Motor neuron (in vitro differentiated cells): ENCODE measurements around the gene HDLBP. TPM values are rescaled to one million over a fixed set of nuclear protein-coding genes. Genes with fewer than 3 reads are reported as not detected.
"Not testable (repeated sequence)": the region's sequence is repeated elsewhere in the genome, so short reads cannot be mapped to it uniquely, and the experiment has no call there.

Source experiments
- ATAC-seq, 8 experiments: fragments of 200-7000 bp; cut with Tn5 transposase; replicated peaks in 6 of 8; 2 replicates each; pipeline ENCODE4 v1.8.0; 2021; ENCODE audit warnings: mild to moderate bottlenecking in 8 of 8, moderate library complexity in 8 of 8
- H3K27ac ChIP-seq, 2 donors: fragments of 250-450 bp; sonication (Bioruptor Pico); 2 replicates each; pipeline ENCODE4 v1.9.0; 2021; ENCODE audit warnings: antibody characterized with exemption in 2 of 2, mild to moderate bottlenecking in 2 of 2, moderate library complexity in 1 of 2
- H3K4me1 ChIP-seq, 2 donors: fragments of 250-450 bp; sonication (Bioruptor Pico); replicated peaks in 1 of 2; 2 replicates each; pipeline ENCODE4 v1.6.1; 2021; ENCODE audit warnings: antibody characterized with exemption in 2 of 2, mild to moderate bottlenecking in 2 of 2, moderate library complexity in 1 of 2
- H3K4me3 ChIP-seq, 5 donors: fragments of 250-450 bp; sonication (Bioruptor Pico); 2 replicates each; pipeline ENCODE4 v1.9.0; 2021; ENCODE audit warnings: antibody characterized with exemption in 5 of 5, mild to moderate bottlenecking in 5 of 5, moderate library complexity in 4 of 5
- WGBS, 10 experiments: fragments of 450-650 bp; shearing (Covaris generic); methylation state at CpG; one replicate each; pipeline ENCODE4 v1.0.0; 2022; 5-methylcytosine and 5-hydroxymethylcytosine counted together
- in situ Hi-C, 9 experiments: fragments of 400-800 bp; cut with MboI; loops; one replicate each; pipeline ENCODE4 v1.15.0; 2021; ENCODE audit warnings: low sequenced_read_pairs in 9 of 9, low pct_unique_long_range_greater_than_20kb in 2 of 9; ENCODE audit not compliant: unreplicated experiment in 9 of 9
- total RNA-seq, 8 experiments: library from RNA; unstranded; fragments of 300-600 nt; gene quantifications; 2 replicates each; pipeline versions ENCODE4 v1.2.3 to v1.2.4, GENCODE V29; 2022

HDLBP gene
- total RNA-seq, 8 experiments from 2014 or later, result 141 to 466 (median 303) TPM

DNA sequence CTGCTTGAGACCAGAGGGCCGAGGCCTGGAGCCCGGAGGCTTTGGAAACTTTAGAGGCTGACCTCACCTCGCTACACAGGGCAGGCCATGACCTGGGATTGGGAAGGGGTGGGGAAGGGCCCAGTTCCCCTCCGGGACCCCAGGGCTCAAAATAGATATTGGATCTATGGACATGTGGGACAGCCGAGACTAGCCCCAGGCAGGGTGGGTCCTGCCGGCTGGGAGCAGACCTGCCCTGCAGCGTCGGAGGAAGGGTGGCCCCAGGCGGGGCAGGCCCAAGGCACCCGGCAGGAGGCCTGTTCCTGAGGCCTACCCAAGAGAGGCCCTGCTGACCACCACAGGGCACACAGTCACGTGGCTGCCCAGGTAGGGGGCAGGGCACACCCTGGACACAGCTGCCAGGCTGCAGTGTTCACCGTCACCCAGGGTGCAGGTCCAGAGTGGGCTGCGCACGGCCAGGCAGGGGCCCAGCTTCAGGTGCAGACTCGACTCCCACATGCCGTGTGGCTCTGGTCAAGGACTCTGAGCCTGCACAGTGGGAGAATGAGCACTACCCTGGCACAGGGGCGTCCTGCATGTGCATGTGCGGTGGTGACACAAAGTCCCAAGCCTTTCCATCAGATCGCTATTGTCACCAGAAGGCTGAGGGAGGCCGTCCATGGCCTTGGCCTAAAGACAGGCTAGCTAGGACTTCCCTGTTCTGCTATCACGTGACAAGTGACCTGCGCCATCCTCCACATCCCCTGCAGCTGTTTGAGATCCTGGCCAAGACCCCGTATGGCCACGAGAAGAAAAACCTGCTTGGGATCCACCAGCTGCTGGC is 113.8 kb downstream of the HDLBP start:
- Histone ChIP-seq H3K27ac (no peak overlapping the region), H3K4me1 (peaks cover 0 to 4% of the 10 kb centered on the region in 2 donors), H3K4me3 (no peak overlapping the region)
- WGBS, 10 experiments, result 60 to 90% (median 83%) methylated on average over 1 to 4 of the region's 24 CpGs; no CpG with 5 or more reads in 6 of the 10 experiments
- in situ Hi-C loops, result loop anchor here in 1 of 9 experiments (25.0 kb wide), 1 partner anchor 339 kb away; the partner anchor contains the start of gene AGXT
- peak in 2 of 8 experiments; percentile 5 to 12 for ATAC-seq

DNA sequence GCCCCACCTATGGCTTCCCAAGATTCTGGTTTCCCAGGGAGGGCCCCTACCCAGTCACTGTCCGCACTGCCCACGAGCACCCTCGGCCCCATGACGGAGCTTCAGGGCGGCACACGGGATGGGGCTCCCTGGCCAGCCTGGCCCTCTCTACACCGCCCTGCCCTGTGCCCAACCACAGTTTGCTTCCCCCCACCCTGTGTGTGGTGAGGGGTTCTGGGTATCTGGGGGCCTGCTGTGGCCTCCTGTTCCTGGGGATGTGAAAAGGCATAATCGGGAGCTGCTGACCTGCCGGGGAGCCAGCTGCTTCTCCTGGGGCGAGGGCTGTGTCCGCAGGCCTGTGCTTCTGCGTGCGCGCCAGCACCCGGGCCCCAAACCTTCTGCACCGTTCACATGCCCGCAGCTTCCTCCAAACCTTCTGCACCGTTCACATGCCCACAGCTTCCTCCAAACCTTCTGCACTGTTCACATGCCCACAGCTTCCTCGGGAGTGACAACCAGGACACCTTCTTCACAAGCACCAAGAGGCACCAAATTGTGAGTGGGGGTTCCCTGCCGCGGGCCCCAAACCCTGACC is 114.6 kb downstream of the HDLBP start:
- WGBS, 10 experiments, result 0 to 100% (median 83%) methylated on average over 1 to 3 of the region's 21 CpGs; no CpG with 5 or more reads in 6 of the 10 experiments
- no peak for ATAC-seq
- H3K27ac ChIP-seq, result no peak overlapping the region
- peaks cover 0 to 10% of the 10 kb centered on the region in 2 donors for H3K4me1 ChIP-seq
- in situ Hi-C loops, result loop anchor here in 1 of 9 experiments (25.0 kb wide), 1 partner anchor 339 kb away; the partner anchor contains the start of gene AGXT
- H3K4me3 ChIP-seq, result no peak overlapping the region

DNA sequence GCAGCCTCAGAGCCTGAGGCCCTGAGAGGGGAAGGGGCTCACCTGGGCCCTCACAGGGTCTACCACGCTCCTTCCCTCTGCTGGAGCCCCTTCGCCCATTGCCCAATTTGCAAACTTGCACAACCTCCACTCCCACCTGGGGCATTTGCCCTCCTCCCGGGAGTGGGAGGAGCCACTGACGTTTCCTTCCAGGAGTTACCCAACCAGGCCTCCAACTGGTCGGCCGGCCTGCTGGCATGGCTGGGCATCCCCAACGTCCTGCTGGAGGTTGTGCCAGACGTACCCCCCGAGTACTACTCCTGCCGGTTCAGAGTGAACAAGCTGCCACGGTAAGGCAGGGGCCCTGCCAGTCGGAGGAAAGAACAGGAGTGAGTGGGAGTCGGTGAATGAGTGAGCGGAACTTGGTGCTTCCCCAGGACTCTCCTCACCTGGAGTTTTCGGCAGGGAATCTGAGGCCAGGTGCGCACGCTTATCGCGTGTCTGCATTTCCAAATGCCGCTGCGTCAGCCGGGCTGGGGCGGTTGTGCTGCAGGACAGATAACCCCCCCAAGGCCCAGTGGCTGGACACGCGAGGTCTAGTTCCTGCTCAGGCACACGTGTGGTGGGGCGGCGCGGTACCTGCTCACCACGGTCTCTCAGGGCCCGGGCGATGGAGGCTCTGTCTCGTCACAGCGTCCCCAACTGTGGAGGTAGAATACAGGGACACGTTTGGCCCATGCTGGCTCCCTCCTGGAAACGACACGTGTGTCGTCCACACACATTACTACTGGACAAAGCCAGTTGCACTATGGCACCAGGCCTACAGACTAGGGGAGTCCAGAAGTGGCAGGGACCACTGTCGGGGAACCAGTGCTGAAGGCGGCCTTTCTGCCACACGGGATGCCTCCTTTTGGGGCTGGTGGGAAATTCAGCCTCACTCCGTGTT is 115.3 kb downstream of the HDLBP start:
- ATAC-seq, result no peak
- in situ Hi-C loops, result loop anchor here in 1 of 9 experiments (25.0 kb wide), 1 partner anchor 338 kb away; the partner anchor contains the start of gene AGXT
- no peak overlapping the region for H3K27ac ChIP-seq
- peaks cover 0 to 10% of the 10 kb centered on the region in 2 donors for H3K4me1 ChIP-seq
- no peak overlapping the region for H3K4me3 ChIP-seq
- 66 to 100% (median 79%) methylated on average over 1 to 9 of the region's 42 CpGs; no CpG with 5 or more reads in 4 of the 10 experiments for WGBS, 10 experiments

DNA sequence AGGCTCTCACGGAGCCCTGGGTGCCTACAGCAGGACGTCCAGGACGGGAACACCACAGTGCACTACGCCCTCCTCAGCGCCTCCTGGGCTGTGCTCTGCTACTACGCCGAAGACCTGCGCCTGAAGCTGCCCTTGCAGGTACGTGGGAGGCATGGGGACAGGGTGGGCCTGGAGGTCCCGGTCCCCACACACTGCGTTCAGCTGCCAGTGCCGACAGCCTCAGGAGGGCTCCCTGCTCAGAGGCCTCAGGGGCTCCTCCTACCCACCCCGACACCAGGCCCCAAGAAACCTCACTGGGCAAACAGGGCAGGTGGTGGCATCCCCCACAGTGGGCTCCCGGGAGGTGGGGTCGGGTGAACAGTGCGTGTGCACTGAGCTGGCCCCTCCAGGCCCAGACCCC is 116.2 kb downstream of the HDLBP start:
- H3K27ac ChIP-seq, result no peak overlapping the region
- 80 to 100% methylated on average over 3 to 4 of the region's 16 CpGs; no CpG with 5 or more reads in 8 of the 10 experiments for WGBS, 10 experiments
- H3K4me1 ChIP-seq, result peaks cover 0 to 10% of the 10 kb centered on the region in 2 donors
- peak in 1 of 8 experiments; percentile 12 for ATAC-seq
- no peak overlapping the region for H3K4me3 ChIP-seq
- in situ Hi-C loops, result no loop called here

DNA sequence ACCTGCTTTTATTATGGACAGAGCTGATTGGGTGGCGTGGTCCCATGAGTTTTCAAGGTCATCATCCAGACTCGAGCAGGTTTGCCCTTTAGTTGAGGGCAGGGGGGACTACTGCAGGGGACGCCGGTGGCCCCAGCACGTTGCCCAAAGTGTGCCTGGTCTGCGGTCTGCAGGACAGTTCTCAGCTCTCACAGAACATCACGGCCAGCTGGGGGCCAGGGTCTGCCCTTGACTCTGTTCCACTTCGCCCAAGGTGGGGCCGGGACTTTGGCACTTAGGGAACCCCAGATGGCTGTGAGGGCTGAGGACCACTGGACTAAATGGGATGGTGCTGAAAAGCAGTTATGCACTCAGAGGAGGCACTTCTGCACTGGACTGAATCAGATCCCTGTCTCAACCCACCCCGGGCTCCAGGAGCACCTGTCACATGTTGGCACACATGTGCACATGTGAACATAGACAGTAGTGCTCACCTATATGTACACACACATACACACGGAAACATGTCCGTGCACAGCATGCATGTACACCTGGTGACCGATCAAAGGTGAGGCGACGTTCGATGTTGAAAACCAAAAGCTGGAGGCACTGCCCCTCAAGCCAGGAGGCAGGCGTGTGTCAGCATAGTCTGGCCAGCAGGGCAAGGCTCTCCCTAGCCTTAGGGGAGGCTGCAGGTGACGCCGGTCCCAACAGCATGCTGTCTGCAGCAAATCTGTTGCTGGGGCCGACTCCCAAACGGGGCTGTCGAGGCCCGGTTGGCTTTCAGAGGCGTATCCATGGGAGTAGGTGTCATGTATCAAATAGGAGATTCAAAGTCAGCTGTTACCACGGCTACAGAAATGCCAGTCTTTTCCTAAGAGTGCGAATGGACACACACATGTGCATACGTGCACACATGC is 116.8 kb downstream of the HDLBP start:
- H3K27ac ChIP-seq, result no peak overlapping the region
- 40 to 90% (median 77%) methylated on average over 2 to 11 of the region's 27 CpGs; no CpG with 5 or more reads in 2 of the 10 experiments for WGBS, 10 experiments
- H3K4me3 ChIP-seq, result no peak overlapping the region
- in situ Hi-C loops, result no loop called here
- peak in 5 of 8 experiments; percentile 12 to 56 (median 23) for ATAC-seq
- H3K4me1 ChIP-seq, result peaks cover 0 to 10% of the 10 kb centered on the region in 2 donors

DNA sequence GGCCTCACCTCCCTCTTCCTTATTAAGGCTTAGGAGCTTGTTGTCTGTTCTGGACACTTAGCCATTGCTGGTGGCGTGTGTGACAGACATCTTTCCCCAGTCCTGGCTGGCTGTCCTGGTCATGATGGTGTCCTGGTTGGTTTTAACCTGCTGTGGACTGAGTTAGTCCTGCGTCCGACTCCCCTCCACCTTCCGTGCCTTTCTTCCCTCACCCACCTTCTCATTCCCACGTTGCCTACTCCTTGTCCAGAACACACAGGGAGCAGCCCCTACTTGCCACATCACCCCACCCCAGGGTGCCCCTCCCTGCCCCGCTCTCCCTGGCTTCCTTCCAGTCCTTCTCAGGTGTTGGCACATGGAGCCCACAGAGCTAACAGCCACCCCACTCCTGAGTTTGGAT is 117.5 kb downstream of the HDLBP start:
- no peak for ATAC-seq
- Histone ChIP-seq H3K27ac (no peak overlapping the region), H3K4me3 (no peak overlapping the region), H3K4me1 (peaks cover 0 to 10% of the 10 kb centered on the region in 2 donors)
- in situ Hi-C loops, result no loop called here
- 67% methylated on average over 1 of the region's 6 CpGs; no CpG with 5 or more reads in 9 of the 10 experiments for WGBS, 10 experiments

DNA sequence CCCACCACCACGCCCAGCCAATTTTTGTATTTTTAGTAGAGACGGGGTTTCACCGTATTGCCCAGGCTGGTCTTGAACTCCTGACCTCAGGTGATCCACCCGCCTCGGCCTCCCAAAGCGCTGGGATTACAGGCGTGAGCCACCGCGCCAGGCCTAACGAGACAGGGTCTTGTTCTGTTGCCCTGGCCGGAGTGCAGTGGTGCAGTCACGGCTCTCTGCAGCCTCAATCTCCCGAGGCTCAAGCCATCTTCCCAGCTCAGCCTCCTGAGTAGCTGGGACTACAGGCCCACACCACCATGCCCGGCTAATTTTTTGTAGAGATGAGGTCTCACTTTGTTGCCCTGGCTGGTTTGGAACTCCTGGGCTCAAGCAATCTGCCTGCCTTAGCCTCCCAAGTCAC is 118.2 kb downstream of the HDLBP start:
- 40 to 94% (median 81%) methylated on average over 1 to 9 of the region's 14 CpGs; no CpG with 5 or more reads in 7 of the 10 experiments for WGBS, 10 experiments
- H3K4me3 ChIP-seq, H3K27ac ChIP-seq, ATAC-seq, H3K4me1 ChIP-seq, in situ Hi-C loops: not testable (repeated sequence)

DNA sequence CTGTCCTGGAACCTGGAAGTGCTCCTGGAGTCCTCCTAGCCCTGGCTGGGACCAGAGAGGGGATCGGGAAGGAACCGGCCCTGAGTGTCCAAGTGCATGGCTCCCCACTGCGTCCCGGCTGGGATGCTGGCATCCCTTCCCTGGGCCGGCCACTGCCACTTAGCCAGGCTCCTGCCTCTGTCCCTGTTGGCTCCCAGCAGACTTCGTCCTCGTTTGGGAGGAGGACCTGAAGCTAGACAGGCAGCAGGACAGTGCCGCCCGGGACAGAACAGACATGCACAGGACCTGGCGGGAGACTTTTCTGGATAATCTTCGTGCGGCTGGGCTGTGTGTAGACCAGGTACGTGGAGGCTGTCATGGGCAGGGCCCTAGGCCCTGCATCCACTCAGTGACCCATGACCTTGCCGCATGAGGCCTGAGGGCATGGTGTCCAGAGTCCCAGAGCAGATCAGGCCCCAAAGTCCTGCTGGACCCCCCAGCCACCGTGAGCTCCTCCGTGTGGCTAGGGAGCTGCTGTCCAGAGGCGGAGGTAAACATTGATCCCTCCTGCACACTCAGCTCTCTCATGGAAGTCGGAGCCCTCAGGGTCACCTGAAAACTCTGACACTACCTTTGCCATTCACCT is 119.9 kb downstream of the HDLBP start:
- Histone ChIP-seq H3K27ac (no peak overlapping the region), H3K4me1 (peaks cover 0 to 10% of the 10 kb centered on the region in 2 donors), H3K4me3 (no peak overlapping the region)
- 61 to 100% (median 87%) methylated on average over 1 to 7 of the region's 18 CpGs; no CpG with 5 or more reads in 3 of the 10 experiments for WGBS, 10 experiments
- in situ Hi-C loops, result no loop called here
- no peak for ATAC-seq

DNA sequence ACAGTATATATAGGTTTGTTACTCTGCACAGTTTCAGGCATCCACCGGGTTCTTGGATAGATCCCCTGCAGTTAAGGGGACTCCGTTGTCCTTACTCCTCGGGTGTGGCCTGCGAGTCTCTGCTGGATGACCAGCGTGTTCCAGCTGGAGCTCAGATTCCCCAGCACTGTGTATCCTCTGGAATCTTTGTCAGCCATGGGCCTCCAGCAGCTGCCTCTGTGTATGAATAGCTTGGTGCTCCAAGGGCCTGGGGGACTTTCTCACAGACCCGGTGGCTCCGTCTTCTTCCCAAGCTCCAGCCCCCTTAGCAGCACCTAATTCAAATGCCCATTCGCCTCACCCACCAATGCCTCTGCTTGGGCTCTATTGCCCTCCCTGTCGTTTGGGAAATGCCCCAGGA is 120.7 kb downstream of the HDLBP start:
- Histone ChIP-seq H3K4me3 (no peak overlapping the region), H3K4me1 (peaks cover 0 to 10% of the 10 kb centered on the region in 2 donors), H3K27ac (no peak overlapping the region)
- 76 to 100% (median 80%) methylated on average over 1 to 3 of the region's 9 CpGs; no CpG with 5 or more reads in 4 of the 10 experiments for WGBS, 10 experiments
- in situ Hi-C loops, result no loop called here
- no peak for ATAC-seq

DNA sequence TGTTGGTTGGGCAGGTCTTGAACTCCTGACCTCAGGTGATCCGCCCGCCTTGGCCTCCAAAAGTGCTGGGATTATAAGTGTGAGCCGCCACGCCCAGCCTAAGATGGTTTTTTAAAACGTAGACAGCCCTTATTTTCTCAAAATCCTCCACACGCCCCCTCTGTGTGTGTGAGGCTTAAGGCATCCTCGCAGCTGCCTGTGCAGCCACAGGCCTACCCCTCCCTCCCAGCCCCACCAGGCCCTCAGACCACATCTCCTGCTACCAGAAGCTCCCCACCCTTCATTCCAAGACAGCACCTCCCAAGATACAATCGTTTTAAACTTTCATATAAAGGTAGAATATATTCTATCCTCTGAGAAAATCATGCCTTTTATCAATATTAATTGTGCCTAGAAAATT is 122.2 kb downstream of the HDLBP start:
- ATAC-seq, result no peak
- in situ Hi-C loops, result no loop called here
- 60 to 89% (median 80%) methylated on average over 1 to 6 of the region's 8 CpGs; no CpG with 5 or more reads in 5 of the 10 experiments for WGBS, 10 experiments
- H3K4me3 ChIP-seq, result no peak overlapping the region
- H3K4me1 ChIP-seq, result peaks cover 0 to 10% of the 10 kb centered on the region in 2 donors
- no peak overlapping the region for H3K27ac ChIP-seq

DNA sequence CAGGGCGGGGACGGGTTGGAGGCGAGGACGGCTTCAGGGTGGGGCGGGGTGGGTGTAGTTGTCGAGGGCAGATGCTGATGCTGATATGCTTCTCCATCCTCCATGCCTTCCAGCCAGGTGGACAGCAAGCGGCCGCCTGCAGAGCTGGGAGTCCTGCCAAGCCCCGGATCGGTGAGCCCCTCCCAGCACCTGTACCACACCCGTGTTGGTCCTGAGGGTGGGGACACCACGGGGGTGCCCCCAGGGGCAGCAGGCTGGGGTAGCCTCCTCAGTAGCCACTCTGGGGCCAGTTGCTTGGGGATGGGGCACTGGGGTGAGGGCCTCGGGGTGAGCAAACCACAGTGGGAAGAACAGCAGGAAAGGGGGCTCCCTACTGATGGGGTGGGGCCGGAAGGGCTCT is 124.4 kb downstream of the HDLBP start:
- in situ Hi-C loops, result no loop called here
- WGBS, 10 experiments, result no CpG with 5 or more reads among the region's 14 CpGs
- peak in 1 of 8 experiments; percentile 34 for ATAC-seq
- H3K4me1 ChIP-seq, result peaks cover 0 to 3% of the 10 kb centered on the region in 2 donors
- no peak overlapping the region for H3K27ac ChIP-seq
- H3K4me3 ChIP-seq, result no peak overlapping the region
